Fibroblast of skin of abdomen (primary cell): ENCODE measurements around the gene IL13. TPM values are rescaled to one million over a fixed set of nuclear protein-coding genes. Genes with fewer than 3 reads are reported as not detected.
A peak's percentile ranks its signal among the peaks of the same experiment; 100 is the strongest.
"Not testable (repeated sequence)": the region's sequence is repeated elsewhere in the genome, so short reads cannot be mapped to it uniquely, and the experiment has no call there.

ENCODE experiments used
- DNase-seq: peaks from one replicate; pipeline ENCODE4 v3.0.0-alpha.2; 2013
- polyA plus RNA-seq, 2 experiments: library from polyadenylated mRNA; unstranded; fragments of 120-200 nt; gene quantifications; one replicate each; pipeline ENCODE4 v1.2.1, GENCODE V29; 2013; ENCODE audit not compliant: insufficient read length in 2 of 2

IL13 gene
- polyA plus RNA-seq (2013, experiment 1 of 2; ENCODE audit: insufficient read length) = not detected
- polyA plus RNA-seq (2013, experiment 2 of 2; ENCODE audit: insufficient read length) = not detected

- DNase-seq = no peak
Observed at GRCh38 chr5:132657676-132658380, at the start of gene IL13. TSS of gene IL13 (plus strand) at chr5:132658173. CDS start at chr5:132658187, 14 bp downstream.

GRCh38 chr5:132611965-132612364 is 46.0 kb upstream of the IL13 start:
- no peak for DNase-seq

- no peak for DNase-seq
Observed at GRCh38 chr5:132612846-132613245, 45.1 kb upstream of the IL13 start.

- DNase-seq = no peak
Observed at GRCh38 chr5:132621699-132622098, 36.3 kb upstream of the IL13 start.

GRCh38 chr5:132622608-132623007 is 35.4 kb upstream of the IL13 start:
- DNase-seq = no peak

GRCh38 chr5:132627470-132627869 is 30.5 kb upstream of the IL13 start:
- no peak for DNase-seq

GRCh38 chr5:132628814-132629213 is 29.2 kb upstream of the IL13 start:
- DNase-seq = no peak

GRCh38 chr5:132629230-132629944 is 28.6 kb upstream of the IL13 start:
- DNase-seq = no peak

GRCh38 chr5:132633587-132633986 is 24.4 kb upstream of the IL13 start:
- not testable (repeated sequence) for DNase-seq

- no peak for DNase-seq
Observed at GRCh38 chr5:132635873-132636272, 22.1 kb upstream of the IL13 start.

- DNase-seq = no peak
Observed at GRCh38 chr5:132637241-132637640, 20.7 kb upstream of the IL13 start.

- no peak for DNase-seq
Observed at GRCh38 chr5:132639706-132640130, 18.3 kb upstream of the IL13 start.

- no peak for DNase-seq
Observed at GRCh38 chr5:132640613-132641012, 17.4 kb upstream of the IL13 start.

GRCh38 chr5:132641241-132641723 is 16.7 kb upstream of the IL13 start:
- DNase-seq = no peak

- DNase-seq = no peak
Observed at GRCh38 chr5:132641841-132642240, 16.1 kb upstream of the IL13 start.

- no peak for DNase-seq
Observed at GRCh38 chr5:132644177-132644576, 13.8 kb upstream of the IL13 start.

- DNase-seq = no peak
Observed at GRCh38 chr5:132646583-132647266, 11.2 kb upstream of the IL13 start.

- DNase-seq = no peak
Observed at GRCh38 chr5:132647473-132647872, 10.5 kb upstream of the IL13 start.

- no peak for DNase-seq
Observed at GRCh38 chr5:132648355-132648754, 9.6 kb upstream of the IL13 start.

GRCh38 chr5:132651838-132652469 is 6.0 kb upstream of the IL13 start:
- DNase-seq = no peak

- DNase-seq = peak; percentile 22
Observed at GRCh38 chr5:132653716-132654115, 4.3 kb upstream of the IL13 start.
